H9 (cell line): ENCODE data around the gene ADGRB3. TPM values are rescaled to one million over a fixed set of nuclear protein-coding genes. Genes with fewer than 3 reads are reported as not detected.

Experiments
- DNase-seq: peaks from one replicate; pipeline ENCODE4 v3.0.0-alpha.2; 2017
- H2AFZ ChIP-seq: one replicate; pipeline ENCODE4 v1.6.1; 2013; ENCODE audit warnings: mild to moderate bottlenecking, low read length, control low read depth, moderate library complexity
- H2AK5ac ChIP-seq: 2 replicates; pipeline ENCODE4 v1.6.1; 2013; ENCODE audit warnings: low read length, control low read depth, mixed read lengths; ENCODE audit not compliant: insufficient read length
- H2BK120ac ChIP-seq: one replicate; pipeline ENCODE4 v1.6.1; 2013; ENCODE audit warnings: low read depth, mild to moderate bottlenecking, low read length, control low read depth, inconsistent platforms; ENCODE audit not compliant: poor library complexity, severe bottlenecking
- H2BK12ac ChIP-seq: 2 replicates; pipeline ENCODE4 v1.6.1; 2013; ENCODE audit warnings: low read length, control low read depth, mixed read lengths, low read depth; ENCODE audit not compliant: insufficient read length
- H2BK15ac ChIP-seq: 2 replicates; pipeline ENCODE4 v1.6.1; 2013; ENCODE audit warnings: low read depth, low read length, control low read depth
- H2BK20ac ChIP-seq: one replicate; pipeline ENCODE4 v1.6.1; 2013; ENCODE audit warnings: low read depth, mild to moderate bottlenecking, low read length, control low read depth, inconsistent platforms; ENCODE audit not compliant: poor library complexity, severe bottlenecking
- H2BK5ac ChIP-seq: 2 replicates; pipeline ENCODE4 v1.6.1; 2013; ENCODE audit warnings: low read length, control low read depth, mixed read lengths; ENCODE audit not compliant: insufficient read length
- H3K14ac ChIP-seq: 2 replicates; pipeline ENCODE4 v1.6.1; 2013; ENCODE audit warnings: low read length, control low read depth; ENCODE audit not compliant: insufficient read depth
- H3K18ac ChIP-seq: 2 replicates; pipeline ENCODE4 v1.6.1; 2013; ENCODE audit warnings: low read depth, mild to moderate bottlenecking, mixed read lengths, low read length, control low read depth; ENCODE audit not compliant: insufficient read length
- H3K23ac ChIP-seq: 2 replicates; pipeline ENCODE4 v1.6.1; 2013; ENCODE audit warnings: low read length, control low read depth, mixed read lengths, low read depth; ENCODE audit not compliant: insufficient read length
- H3K23me2 ChIP-seq: 2 replicates; pipeline ENCODE4 v1.6.1; 2013; ENCODE audit warnings: low read depth, mild to moderate bottlenecking, mixed read lengths, low read length, control low read depth; ENCODE audit not compliant: insufficient read length, poor library complexity, severe bottlenecking
- H3K27ac ChIP-seq: 2 replicates; pipeline ENCODE4 v1.5.1; 2013; ENCODE audit warnings: low read length, control low read depth, mixed read lengths, low read depth; ENCODE audit not compliant: insufficient read length
- H3K27me3 ChIP-seq: 2 replicates; pipeline ENCODE4 v1.6.1; 2013; ENCODE audit warnings: low read length, control low read depth, inconsistent platforms; ENCODE audit not compliant: insufficient read depth
- H3K4ac ChIP-seq: 2 replicates; pipeline ENCODE4 v1.6.1; 2013; ENCODE audit warnings: low read depth, mild to moderate bottlenecking, control low read depth, inconsistent platforms, low read length, moderate library complexity
- H3K4me1 ChIP-seq: 2 replicates; pipeline ENCODE4 v1.6.1; 2013; ENCODE audit warnings: low read length, control low read depth, inconsistent platforms; ENCODE audit not compliant: insufficient read depth
- H3K4me2 ChIP-seq: 2 replicates; pipeline ENCODE4 v1.6.1; 2013; ENCODE audit warnings: low read length, control low read depth, mixed read lengths; ENCODE audit not compliant: insufficient read length, insufficient read depth
- H3K56ac ChIP-seq: 2 replicates; pipeline ENCODE4 v1.6.1; 2013; ENCODE audit warnings: low read depth, mild to moderate bottlenecking, mixed read lengths, low read length, control low read depth; ENCODE audit not compliant: insufficient read length
- H3K79me1 ChIP-seq: 2 replicates; pipeline ENCODE4 v1.6.1; 2013; ENCODE audit warnings: low read depth, mild to moderate bottlenecking, moderate library complexity, low read length, control low read depth, inconsistent platforms; ENCODE audit not compliant: insufficient read depth, poor library complexity, severe bottlenecking
- H3K79me2 ChIP-seq: 2 replicates; pipeline ENCODE4 v1.6.1; 2013; ENCODE audit warnings: low read length, control low read depth, inconsistent platforms; ENCODE audit not compliant: insufficient read depth
- H3K9ac ChIP-seq: 2 replicates; pipeline ENCODE4 v1.6.1; 2013; ENCODE audit warnings: low read length, control low read depth, mixed read lengths; ENCODE audit not compliant: insufficient read length; ENCODE audit errors: extremely low read depth
- H3K9me3 ChIP-seq: one replicate; pipeline ENCODE4 v1.6.1; 2013; ENCODE audit warnings: low read depth, low read length, inconsistent platforms; ENCODE audit not compliant: control insufficient read depth
- H3T11ph ChIP-seq: one replicate; pipeline ENCODE4 v1.6.1; 2013; ENCODE audit warnings: mild to moderate bottlenecking, low read length, control low read depth, inconsistent platforms
- H4K20me1 ChIP-seq: one replicate; pipeline ENCODE4 v1.6.1; 2013; ENCODE audit not compliant: control insufficient read depth, insufficient read length, insufficient read depth
- H4K5ac ChIP-seq: 2 replicates; pipeline ENCODE4 v1.6.1; 2013; ENCODE audit warnings: low read depth, mild to moderate bottlenecking, mixed read lengths, low read length, control low read depth; ENCODE audit not compliant: insufficient read length
- H4K8ac ChIP-seq: replicated peaks from 2 replicates; pipeline ENCODE4 v1.6.1; 2013; ENCODE audit warnings: low read length, control low read depth, mixed read lengths, low read depth; ENCODE audit not compliant: insufficient read length
- H4K91ac ChIP-seq: 2 replicates; pipeline ENCODE4 v1.6.1; 2013; ENCODE audit warnings: low read depth, mild to moderate bottlenecking, moderate library complexity, mixed read lengths, low read length, control low read depth; ENCODE audit not compliant: insufficient read length
- H3K27ac Mint-ChIP-seq, 3 experiments: 2 replicates in 2 of 3; 3 replicates in 1 of 3; pipeline ENCODE4 v1.8.0; 2020 to 2021; ENCODE audit warnings: mixed read lengths in 3 of 3, mild to moderate bottlenecking in 1 of 3, moderate library complexity in 1 of 3
- H3K27me3 Mint-ChIP-seq: 2 replicates; pipeline ENCODE4 v1.8.0; 2021; ENCODE audit warnings: low read depth, mild to moderate bottlenecking, moderate library complexity, mixed read lengths
- H3K36me3 Mint-ChIP-seq, 3 experiments: 2 replicates in 2 of 3; 3 replicates in 1 of 3; pipeline ENCODE4 v1.8.0; 2020 to 2021; ENCODE audit warnings: low read depth in 3 of 3, mixed read lengths in 3 of 3; ENCODE audit not compliant: insufficient read depth in 1 of 3
- H3K4me1 Mint-ChIP-seq, 2 experiments: 2 replicates each; pipeline ENCODE4 v1.8.0; 2020; ENCODE audit warnings: mixed read lengths in 2 of 2
- H3K4me3 Mint-ChIP-seq, 2 experiments: 2 replicates in 1 of 2; 3 replicates in 1 of 2; pipeline ENCODE4 v1.8.0; 2020 to 2021; ENCODE audit warnings: mild to moderate bottlenecking in 2 of 2, mixed read lengths in 2 of 2, moderate library complexity in 1 of 2
- H3K9me3 Mint-ChIP-seq, 2 experiments: 2 replicates in 1 of 2; 3 replicates in 1 of 2; pipeline ENCODE4 v1.8.0; 2020; ENCODE audit warnings: mild to moderate bottlenecking in 2 of 2, mixed read lengths in 2 of 2, moderate library complexity in 1 of 2
- CTCF ChIP-seq: fragments of 200-600 bp; sonication (generic); conservative IDR thresholded peaks from 3 replicates; pipeline ENCODE4 v1.8.0; 2021; ENCODE audit warnings: antibody characterized with exemption, mild to moderate bottlenecking
- WGBS: extraction: QIAGEN DNeasy Blood & Tissue Kit; methylation state at CpG from one replicate; pipeline ENCODE4 v1.1.7; 2013; ENCODE audit warnings: missing lambda C conversion rate, low lambda C conversion rate, mixed read lengths; ENCODE audit not compliant: insufficient read length; ENCODE audit errors: extremely low coverage; 5-methylcytosine and 5-hydroxymethylcytosine counted together
- total RNA-seq: library from RNA; stranded (reverse); gene quantifications from 2 replicates; pipeline ENCODE4 v1.2.1, GENCODE V29; 2021

Gene ADGRB3
- total RNA-seq, 1 experiment from 2014 or later: 0.37 TPM

DNA sequence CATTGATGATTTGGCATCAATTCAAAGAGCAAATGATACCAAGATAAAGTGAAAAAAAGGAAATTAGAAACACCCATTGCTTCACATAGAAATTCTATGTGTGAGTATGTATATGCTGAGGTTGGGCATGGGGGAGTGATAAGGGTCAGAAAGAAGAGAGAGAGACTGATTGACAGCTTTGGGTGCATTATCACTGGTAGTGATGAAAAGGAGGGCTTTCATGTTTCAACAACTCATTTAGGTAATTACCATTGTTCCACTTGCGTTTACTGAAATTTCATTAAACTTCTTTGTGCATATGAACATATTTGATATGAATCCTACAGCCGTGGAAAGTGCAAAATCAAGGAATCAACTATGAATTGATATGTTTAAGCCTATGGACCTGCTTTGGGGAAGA lies 84.7 kb downstream of the ADGRB3 start:
- no peak overlapping the region for H4K5ac ChIP-seq
- no peak overlapping the region for H2BK5ac ChIP-seq
- H3K23me2 ChIP-seq: no peaks in the 10 kb centered on the region
- no peak for DNase-seq
- no peak overlapping the region for H3K14ac ChIP-seq
- no peak overlapping the region for H4K8ac ChIP-seq
- no peak overlapping the region for H2BK12ac ChIP-seq
- WGBS: no CpG with 5 or more reads among the region's 2 CpGs
- no peak overlapping the region for H3K4ac ChIP-seq
- no peak overlapping the region for H2AFZ ChIP-seq
- no peak overlapping the region for H3K4me2 ChIP-seq
- no peaks in the 10 kb centered on the region for H4K20me1 ChIP-seq
- H3K4me3 Mint-ChIP-seq: no peak overlapping the region
- H3K27ac ChIP-seq: no peak overlapping the region
- H3K27me3 ChIP-seq: no peaks in the 10 kb centered on the region
- H3K18ac ChIP-seq: no peak overlapping the region
- H2AK5ac ChIP-seq: no peak overlapping the region
- H3K23ac ChIP-seq: no peak overlapping the region
- TF ChIP-seq CTCF: no peak
- no peaks in the 10 kb centered on the region for H3K36me3 Mint-ChIP-seq
- no peaks in the 10 kb centered on the region for H3K4me1 ChIP-seq
- H3K9me3 Mint-ChIP-seq: no peaks in the 10 kb centered on the region
- H4K91ac ChIP-seq: no peak overlapping the region
- no peak overlapping the region for H3K27ac Mint-ChIP-seq
- H2BK15ac ChIP-seq: no peak overlapping the region
- no peaks in the 10 kb centered on the region for H3K9me3 ChIP-seq
- H3K27me3 Mint-ChIP-seq: no peaks in the 10 kb centered on the region
- H2BK20ac ChIP-seq: no peak overlapping the region
- no peaks in the 10 kb centered on the region for H3K4me1 Mint-ChIP-seq
- H3K9ac ChIP-seq: no peak overlapping the region
- H3K56ac ChIP-seq: no peak overlapping the region
- no peaks in the 10 kb centered on the region for H3K79me1 ChIP-seq
- H2BK120ac ChIP-seq: no peak overlapping the region
- H3K79me2 ChIP-seq: no peaks in the 10 kb centered on the region
- H3T11ph ChIP-seq: no peak overlapping the region
